GM19099 (cell line): Measurements from ENCODE around the gene ANKS1B.

Source experiments
- POLR2A ChIP-seq: IDR thresholded peaks from 3 replicates; pipeline ENCODE4 v1.6.1; 2011; ENCODE audit warnings: low read depth; ENCODE audit not compliant: insufficient read length; ENCODE audit errors: extremely low read depth

The ANKS1B gene

DNA sequence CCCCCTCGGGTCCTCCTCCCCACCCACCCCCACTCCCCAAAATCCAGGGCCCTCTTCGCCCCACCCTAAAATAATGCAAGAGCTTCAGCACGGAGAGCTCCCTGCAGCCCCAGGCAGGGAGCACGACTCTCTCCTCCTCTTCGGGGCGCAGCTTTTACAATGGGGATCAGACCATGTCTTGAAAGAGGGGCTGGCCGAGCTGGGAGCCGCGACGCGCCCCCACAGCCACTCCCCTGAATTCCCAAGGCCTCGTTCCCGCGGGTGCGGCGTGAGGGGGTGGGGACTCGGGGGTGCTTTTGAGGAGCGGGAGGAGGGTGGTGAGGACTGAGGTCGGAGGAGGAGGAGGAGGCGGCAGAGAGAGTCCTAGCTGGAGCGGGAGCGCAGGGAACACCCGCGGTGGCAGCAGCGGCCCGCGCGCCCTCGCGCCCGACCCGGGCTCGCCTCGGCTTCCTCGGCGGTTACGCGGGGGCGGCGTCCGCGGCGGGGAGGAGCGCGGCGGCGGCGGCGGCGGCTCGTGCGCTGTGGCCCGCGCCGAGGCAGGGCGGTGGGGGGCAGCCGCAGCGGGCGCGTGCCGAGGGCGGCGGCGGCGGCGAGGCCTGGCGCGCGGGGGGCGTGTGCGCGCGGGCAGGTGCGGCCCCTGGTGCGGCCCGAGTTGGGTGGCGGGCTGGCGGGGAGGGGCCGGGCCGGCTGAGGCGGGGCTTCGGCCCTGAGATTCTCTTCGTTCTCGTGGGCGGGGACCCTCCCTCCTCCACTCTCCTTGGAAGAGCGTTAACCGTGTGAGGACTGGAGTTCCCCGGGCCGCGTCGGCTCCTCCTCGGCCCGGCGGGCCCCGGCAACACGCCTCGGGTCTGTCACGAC, at the start of gene ANKS1B:
TSS of gene ANKS1B (minus strand) at position 666 of the 858 bp plus-strand sequence. CDS start 699 bp downstream, outside the sequence.
- no peak for TF ChIP-seq POLR2A

GRCh38 chr12:100031836-100032235, 47.1 kb upstream of the ANKS1B start:
- TF ChIP-seq POLR2A: no peak

- TF ChIP-seq POLR2A: no peak
Observed at GRCh38 chr12:100027671-100028070, 42.9 kb upstream of the ANKS1B start.

DNA sequence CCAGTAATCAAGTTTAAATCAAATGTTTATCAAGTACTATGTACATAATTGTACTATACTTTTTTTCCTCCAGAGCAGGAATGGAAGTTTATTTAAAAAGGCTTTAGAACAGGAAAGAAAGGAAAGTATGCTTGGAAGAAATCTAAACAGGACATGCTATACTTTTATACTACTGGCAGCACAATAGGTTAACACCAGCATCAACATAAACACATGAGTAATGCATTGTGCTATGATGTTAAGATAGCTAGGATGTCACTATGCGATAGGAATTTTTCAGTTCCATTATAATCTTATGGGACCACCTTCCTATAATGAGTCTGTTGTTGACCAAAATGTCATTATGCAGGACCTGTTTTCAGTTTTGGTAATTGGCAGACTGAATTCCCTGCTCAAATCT, 41.5 kb upstream of the ANKS1B start:
- no peak for TF ChIP-seq POLR2A

GRCh38 chr12:100024974-100025555, 40.3 kb upstream of the ANKS1B start:
- no peak for TF ChIP-seq POLR2A

- TF ChIP-seq POLR2A: no peak
Observed at GRCh38 chr12:100020370-100020769, 35.6 kb upstream of the ANKS1B start.

GRCh38 chr12:100017056-100017455, 32.3 kb upstream of the ANKS1B start:
- TF ChIP-seq POLR2A: no peak

DNA sequence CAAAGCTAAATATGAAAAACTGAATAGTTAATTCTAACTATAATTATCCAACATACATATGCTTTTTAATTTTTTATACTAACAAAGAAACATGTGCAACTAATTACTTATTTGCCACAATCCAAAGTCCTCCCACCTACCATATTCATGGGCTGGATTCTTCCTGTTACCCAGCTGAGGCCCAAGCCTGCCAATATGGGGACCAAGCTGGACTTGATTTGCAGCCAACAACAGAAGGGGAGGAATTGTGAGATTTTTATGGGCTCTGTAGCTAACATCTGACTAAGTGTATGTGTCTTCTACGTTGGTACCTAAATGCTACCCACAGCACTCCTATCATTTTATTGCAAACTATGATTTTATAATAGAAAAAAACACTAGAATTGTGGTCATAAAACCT, 13.1 kb upstream of the ANKS1B start:
- no peak for TF ChIP-seq POLR2A

DNA sequence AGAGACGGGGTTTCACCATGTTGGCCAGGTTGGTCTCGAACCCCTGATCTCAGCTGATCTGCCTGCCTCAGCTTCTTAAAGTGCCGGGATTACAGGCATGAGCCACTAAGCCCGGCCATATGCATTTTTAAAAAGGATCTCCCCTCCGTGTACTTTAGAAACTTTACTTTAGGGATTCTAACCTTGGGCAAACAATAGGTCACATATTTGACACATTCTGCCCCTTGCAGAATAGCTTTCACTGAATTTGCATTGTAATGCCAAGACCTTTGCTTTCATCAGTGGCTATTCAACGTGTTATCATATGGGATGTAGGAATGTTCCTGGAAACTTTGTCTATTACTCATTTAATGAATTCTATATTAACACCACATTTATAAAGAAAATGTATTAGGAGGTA, 11.4 kb upstream of the ANKS1B start:
- no peak for TF ChIP-seq POLR2A

GRCh38 chr12:99985631-99986030, 895 bp upstream of the ANKS1B start:
- no peak for TF ChIP-seq POLR2A

DNA sequence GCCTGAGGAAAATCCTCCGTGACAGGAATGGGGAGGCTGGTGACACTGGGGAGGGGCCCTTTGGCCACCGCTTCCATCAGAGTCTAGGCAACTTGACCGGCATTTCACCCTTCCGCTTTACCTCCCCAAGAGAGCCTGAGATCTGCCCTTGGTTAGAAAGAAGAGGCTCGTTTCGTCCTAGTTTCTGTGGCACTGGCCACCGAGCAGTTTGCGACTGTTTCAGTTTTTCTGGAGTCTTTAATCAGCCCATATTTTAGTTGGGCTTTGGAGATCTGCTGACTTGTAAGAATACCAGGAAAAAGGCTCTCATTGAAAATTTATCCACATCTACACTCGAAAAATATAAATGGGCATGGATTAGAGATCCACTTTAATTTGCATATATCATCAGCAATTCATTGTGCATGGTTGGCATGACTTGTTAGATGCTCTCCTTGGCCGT, 414 bp upstream of the ANKS1B start:
- no peak for TF ChIP-seq POLR2A

DNA sequence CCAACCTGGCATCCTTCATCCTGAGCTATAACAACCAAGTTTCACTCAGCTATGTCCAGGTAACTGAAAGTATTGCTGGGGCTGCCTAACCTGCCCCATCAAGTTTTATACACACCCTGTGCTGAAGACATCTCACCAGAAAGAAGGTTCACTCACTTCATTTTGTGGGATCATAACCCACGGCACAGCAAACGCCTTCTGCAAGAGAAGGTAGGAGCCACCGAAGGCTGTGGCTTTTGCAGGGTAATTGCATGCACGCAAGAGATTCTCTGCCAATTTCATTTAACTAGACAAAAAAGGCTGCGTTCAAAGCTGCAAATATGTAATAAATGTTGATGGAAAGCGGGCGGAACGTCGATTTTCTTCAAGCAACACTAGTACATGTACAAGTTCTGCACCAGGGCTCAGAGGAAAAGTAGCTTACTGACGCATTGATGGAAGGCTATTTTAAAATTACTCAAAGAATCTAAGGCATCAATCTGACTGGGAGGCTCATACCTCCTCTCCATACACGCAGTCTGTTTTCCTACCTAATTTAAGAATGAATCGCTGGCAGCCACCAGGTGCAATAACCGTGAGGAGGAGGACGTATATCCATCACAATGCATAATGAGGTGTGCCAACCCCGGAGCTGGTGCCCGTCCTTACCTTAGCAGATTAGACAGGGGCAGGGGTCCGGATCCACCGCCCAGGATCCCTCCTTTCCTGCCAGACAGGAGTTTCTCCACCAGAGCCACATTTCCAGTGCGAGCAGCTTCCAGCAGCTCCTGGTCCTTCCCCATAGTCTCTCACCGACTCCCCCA, 1.1 kb downstream of the ANKS1B start:
- no peak for TF ChIP-seq POLR2A

DNA sequence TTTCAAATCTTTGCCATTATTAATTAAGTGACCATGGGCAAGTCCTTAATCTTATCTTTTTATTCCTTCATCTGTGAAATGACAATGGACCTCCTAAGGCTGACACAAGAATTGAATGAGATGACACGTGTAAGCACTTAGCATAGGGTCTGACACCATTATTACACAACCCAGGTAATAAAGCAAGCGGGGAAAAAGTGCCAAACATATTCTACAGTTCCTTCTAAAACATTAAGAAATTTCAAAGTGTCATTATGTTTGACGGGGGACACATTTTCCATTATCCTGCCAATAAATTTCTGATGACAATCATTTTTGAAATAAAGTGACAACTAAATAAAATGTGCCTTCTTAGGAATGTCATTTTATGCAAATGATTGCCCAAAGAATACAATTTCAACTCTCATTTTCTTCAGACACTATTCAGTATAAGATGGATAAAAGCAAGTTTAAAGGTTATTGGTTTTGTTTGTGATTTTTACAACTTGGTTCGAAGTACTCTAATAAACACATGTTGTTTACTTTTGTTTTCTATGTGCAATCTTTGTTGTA, 3.0 kb downstream of the ANKS1B start:
- TF ChIP-seq POLR2A: no peak

- TF ChIP-seq POLR2A: no peak
Observed at GRCh38 chr12:99979471-99979870, 5.3 kb downstream of the ANKS1B start.

- no peak for TF ChIP-seq POLR2A
Observed at GRCh38 chr12:99978152-99978551, 6.6 kb downstream of the ANKS1B start.

DNA sequence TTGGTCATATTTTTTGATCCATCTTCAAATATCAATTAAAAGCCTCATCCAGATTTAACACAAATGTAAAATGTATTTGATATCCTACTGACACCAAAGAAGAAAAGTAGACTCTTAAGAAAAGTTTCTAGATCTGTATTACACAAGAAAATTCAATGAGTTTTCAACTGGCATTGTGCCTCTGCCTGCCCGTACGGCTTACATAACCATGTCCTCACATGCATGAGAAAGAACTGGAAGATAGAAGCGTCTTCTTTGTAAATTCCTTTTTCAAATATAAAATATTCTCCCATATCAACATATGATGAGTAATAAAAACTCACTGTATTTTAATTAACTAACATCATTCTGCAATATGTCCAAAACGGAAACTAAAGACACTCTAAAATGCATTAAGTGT, 7.2 kb downstream of the ANKS1B start:
- TF ChIP-seq POLR2A: no peak

DNA sequence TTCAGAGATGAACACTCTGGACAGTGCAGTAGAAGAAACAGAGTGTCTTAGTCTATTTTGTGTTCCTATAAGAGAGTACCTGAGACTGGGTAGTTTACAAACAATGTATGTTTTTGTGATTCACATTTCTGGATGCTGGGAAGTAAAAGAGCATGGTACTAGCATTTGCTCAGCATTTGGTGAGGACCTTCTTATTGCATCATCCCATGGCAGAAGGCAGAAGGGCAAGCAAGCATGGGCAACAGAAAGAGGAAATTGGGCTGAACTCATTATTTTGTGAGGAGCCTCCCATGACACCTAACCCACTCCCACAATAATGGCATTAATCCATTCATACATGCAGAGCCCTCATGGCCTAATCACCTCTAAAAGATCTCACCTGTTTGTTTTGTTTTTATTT, 8.0 kb downstream of the ANKS1B start:
- TF ChIP-seq POLR2A: no peak
